SK-N-SH (cell line): ENCODE measurements around the gene POPDC3.

ENCODE experiments used
- CHD2 ChIP-seq: fragments of 150-350 bp; IDR thresholded peaks from 2 replicates; pipeline ENCODE4 v1.6.1; 2018; ENCODE audit warnings: low read length; ENCODE audit not compliant: partially characterized antibody
- GABPA ChIP-seq: IDR thresholded peaks from 2 replicates; pipeline ENCODE4 v1.4.0; 2012; ENCODE audit warnings: low read depth, mild to moderate bottlenecking
- MAX ChIP-seq: IDR thresholded peaks from 2 replicates; pipeline ENCODE4 v1.4.0; 2012; ENCODE audit warnings: low read depth
- MEF2A ChIP-seq: IDR thresholded peaks from 2 replicates; pipeline ENCODE4 v1.4.0; 2012; ENCODE audit warnings: low read depth, borderline replicate concordance
- POLR2AphosphoS5 ChIP-seq: IDR thresholded peaks from 2 replicates; pipeline ENCODE4 v1.6.1; 2012; ENCODE audit warnings: low read depth, low read length
- RFX5 ChIP-seq: IDR thresholded peaks from 2 replicates; pipeline ENCODE4 v1.6.1; 2012; ENCODE audit warnings: mild to moderate bottlenecking, improper control_type of control experiment, low read length
- RXRA ChIP-seq: IDR thresholded peaks from 2 replicates; pipeline ENCODE4 v1.4.0; 2012; ENCODE audit warnings: low read depth, mild to moderate bottlenecking, borderline replicate concordance
- TEAD4 ChIP-seq: IDR thresholded peaks from 2 replicates; pipeline ENCODE4 v1.4.0; 2012; ENCODE audit warnings: mild to moderate bottlenecking, borderline replicate concordance; ENCODE audit not compliant: insufficient read depth
- USF2 ChIP-seq: fragments of 150-350 bp; IDR thresholded peaks from 2 replicates; pipeline ENCODE4 v1.6.1; 2017; ENCODE audit warnings: antibody characterized with exemption, low read length, low read depth, borderline replicate concordance
- YY1 ChIP-seq: IDR thresholded peaks from 2 replicates; pipeline ENCODE4 v1.4.0; 2012; ENCODE audit warnings: low read depth, mild to moderate bottlenecking
- TF ChIP-seq, protein P1 (sequence below): fragments of 200-600 bp; sonication (generic); IDR thresholded peaks from 2 replicates; pipeline ENCODE4 v1.6.1; 2017; ENCODE audit warnings: antibody characterized with exemption, mild to moderate bottlenecking, moderate library complexity
- TF ChIP-seq, protein P2 (sequence below): IDR thresholded peaks from 2 replicates; pipeline ENCODE4 v1.6.1; 2012; ENCODE audit warnings: mild to moderate bottlenecking, low read depth, low read length, moderate library complexity

DNA sequence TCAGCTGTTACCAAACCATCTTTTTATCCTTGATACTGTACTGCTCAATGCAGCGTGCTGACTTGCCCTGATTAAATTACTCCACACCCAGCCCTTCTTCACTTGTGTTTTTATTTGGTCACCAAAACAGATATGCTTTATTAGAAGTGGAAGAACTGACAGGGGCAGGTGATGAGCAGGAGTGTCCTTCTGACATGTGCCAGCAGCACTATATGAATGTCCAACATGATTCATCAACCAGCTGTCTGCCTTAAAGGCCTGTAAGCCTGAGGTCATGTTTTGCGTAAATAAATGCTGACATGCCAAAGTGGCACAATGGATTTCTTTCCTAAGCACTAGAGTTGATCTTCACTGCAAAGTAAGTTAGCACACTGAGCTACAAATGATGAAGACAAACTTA lies 15.4 kb downstream of the POPDC3 start:
- TF ChIP-seq, protein P1, sequence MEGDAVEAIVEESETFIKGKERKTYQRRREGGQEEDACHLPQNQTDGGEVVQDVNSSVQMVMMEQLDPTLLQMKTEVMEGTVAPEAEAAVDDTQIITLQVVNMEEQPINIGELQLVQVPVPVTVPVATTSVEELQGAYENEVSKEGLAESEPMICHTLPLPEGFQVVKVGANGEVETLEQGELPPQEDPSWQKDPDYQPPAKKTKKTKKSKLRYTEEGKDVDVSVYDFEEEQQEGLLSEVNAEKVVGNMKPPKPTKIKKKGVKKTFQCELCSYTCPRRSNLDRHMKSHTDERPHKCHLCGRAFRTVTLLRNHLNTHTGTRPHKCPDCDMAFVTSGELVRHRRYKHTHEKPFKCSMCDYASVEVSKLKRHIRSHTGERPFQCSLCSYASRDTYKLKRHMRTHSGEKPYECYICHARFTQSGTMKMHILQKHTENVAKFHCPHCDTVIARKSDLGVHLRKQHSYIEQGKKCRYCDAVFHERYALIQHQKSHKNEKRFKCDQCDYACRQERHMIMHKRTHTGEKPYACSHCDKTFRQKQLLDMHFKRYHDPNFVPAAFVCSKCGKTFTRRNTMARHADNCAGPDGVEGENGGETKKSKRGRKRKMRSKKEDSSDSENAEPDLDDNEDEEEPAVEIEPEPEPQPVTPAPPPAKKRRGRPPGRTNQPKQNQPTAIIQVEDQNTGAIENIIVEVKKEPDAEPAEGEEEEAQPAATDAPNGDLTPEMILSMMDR, result no peak
- TF ChIP-seq, protein P2, sequence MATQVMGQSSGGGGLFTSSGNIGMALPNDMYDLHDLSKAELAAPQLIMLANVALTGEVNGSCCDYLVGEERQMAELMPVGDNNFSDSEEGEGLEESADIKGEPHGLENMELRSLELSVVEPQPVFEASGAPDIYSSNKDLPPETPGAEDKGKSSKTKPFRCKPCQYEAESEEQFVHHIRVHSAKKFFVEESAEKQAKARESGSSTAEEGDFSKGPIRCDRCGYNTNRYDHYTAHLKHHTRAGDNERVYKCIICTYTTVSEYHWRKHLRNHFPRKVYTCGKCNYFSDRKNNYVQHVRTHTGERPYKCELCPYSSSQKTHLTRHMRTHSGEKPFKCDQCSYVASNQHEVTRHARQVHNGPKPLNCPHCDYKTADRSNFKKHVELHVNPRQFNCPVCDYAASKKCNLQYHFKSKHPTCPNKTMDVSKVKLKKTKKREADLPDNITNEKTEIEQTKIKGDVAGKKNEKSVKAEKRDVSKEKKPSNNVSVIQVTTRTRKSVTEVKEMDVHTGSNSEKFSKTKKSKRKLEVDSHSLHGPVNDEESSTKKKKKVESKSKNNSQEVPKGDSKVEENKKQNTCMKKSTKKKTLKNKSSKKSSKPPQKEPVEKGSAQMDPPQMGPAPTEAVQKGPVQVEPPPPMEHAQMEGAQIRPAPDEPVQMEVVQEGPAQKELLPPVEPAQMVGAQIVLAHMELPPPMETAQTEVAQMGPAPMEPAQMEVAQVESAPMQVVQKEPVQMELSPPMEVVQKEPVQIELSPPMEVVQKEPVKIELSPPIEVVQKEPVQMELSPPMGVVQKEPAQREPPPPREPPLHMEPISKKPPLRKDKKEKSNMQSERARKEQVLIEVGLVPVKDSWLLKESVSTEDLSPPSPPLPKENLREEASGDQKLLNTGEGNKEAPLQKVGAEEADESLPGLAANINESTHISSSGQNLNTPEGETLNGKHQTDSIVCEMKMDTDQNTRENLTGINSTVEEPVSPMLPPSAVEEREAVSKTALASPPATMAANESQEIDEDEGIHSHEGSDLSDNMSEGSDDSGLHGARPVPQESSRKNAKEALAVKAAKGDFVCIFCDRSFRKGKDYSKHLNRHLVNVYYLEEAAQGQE, result 0 out of 2 replicates have a peak, but pooled peaks have one; percentile 26
- TF ChIP-seq YY1 (no peak), GABPA (no peak), POLR2AphosphoS5 (no peak), RFX5 (no peak), TEAD4 (no peak), MAX (0 out of 2 replicates have a peak, but pooled peaks have one; percentile 24), RXRA (no peak), CHD2 (no peak), USF2 (no peak), MEF2A (no peak)
